Gastrocnemius medialis (tissue), 4 donors: ENCODE results near the gene NCOR2. TPM values are rescaled to one million over a fixed set of nuclear protein-coding genes. Genes with fewer than 3 reads are reported as not detected.

Experiments
- ATAC-seq, 2 donors: fragments of 150-250 bp; one replicate each; pipeline ENCODE4 v1.9.1; 2016
- DNase-seq, 2 donors: peaks; one replicate each; pipeline ENCODE4 v3.0.0-alpha.2; 2019
- H3K27ac ChIP-seq, 4 donors: fragments of 200-600 bp; sonication (generic); 1 replicate in 1 of 4; 2 replicates in 3 of 4; pipeline ENCODE4 v1.5.1; 2016 to 2018; ENCODE audit warnings: mild to moderate bottlenecking in 2 of 4, moderate library complexity in 1 of 4
- H3K27me3 ChIP-seq, 3 donors: fragments of 200-600 bp; sonication (generic) in 2 of 3; 1 replicate in 1 of 3; 2 replicates in 2 of 3; pipeline versions ENCODE4 v1.5.1 to v1.6.0; 2016 to 2019; ENCODE audit warnings: mild to moderate bottlenecking in 1 of 3, moderate library complexity in 1 of 3
- H3K36me3 ChIP-seq, 2 donors: fragments of 200-600 bp; sonication (generic) in 1 of 2; one replicate each; pipeline ENCODE4 v1.5.1; 2017 to 2018
- H3K4me1 ChIP-seq, 2 donors: fragments of 200-600 bp; sonication (generic) in 1 of 2; one replicate each; pipeline ENCODE4 v1.5.1; 2016 to 2017; ENCODE audit warnings: mild to moderate bottlenecking in 2 of 2
- H3K4me3 ChIP-seq, 4 donors: fragments of 200-600 bp; sonication (generic) in 3 of 4; 1 replicate in 1 of 4; 2 replicates in 3 of 4; pipeline ENCODE4 v1.5.1; 2016 to 2019; ENCODE audit warnings: mild to moderate bottlenecking in 2 of 4
- H3K9me3 ChIP-seq, 3 donors: fragments of 200-600 bp; sonication (generic) in 2 of 3; 1 replicate in 1 of 3; 2 replicates in 2 of 3; pipeline ENCODE4 v1.5.1; 2016 to 2019
- POLR2A ChIP-seq, 2 donors: fragments of 450-650 bp; IDR thresholded peaks; one replicate each; pipeline ENCODE4 v1.6.1; 2017; ENCODE audit warnings: antibody characterized with exemption in 2 of 2, mild to moderate bottlenecking in 2 of 2, moderate library complexity in 2 of 2
- in situ Hi-C, 4 donors: fragments of 200-750 bp; cut with MboI; loops; one replicate each; pipeline versions ENCODE4 v1.15.0 to v1.8.0; 2017; ENCODE audit warnings: low sequenced_read_pairs in 4 of 4
- intact Hi-C: fragments of 100-400 bp; cut with DNase I; formaldehyde crosslinking; loops from one replicate; pipeline ENCODE4 v1.15.1; 2023; ENCODE audit warnings: low total_unique reads
- total RNA-seq, 4 donors: library from RNA; depleted of rRNA; stranded (reverse); fragments of >200 nt; gene quantifications; one replicate each; pipeline versions ENCODE4 v1.1.0 to v1.2.3, GENCODE V29; 2016
- TF ChIP-seq, protein P1 (sequence below), 5 experiments: fragments of 450-650 bp in 3 of 5; fragments of 200-600 bp in 2 of 5; sonication (generic) in 2 of 5; IDR thresholded peaks in 4 of 5; conservative IDR thresholded peaks in 1 of 5; 1 replicate in 4 of 5; 2 replicates in 1 of 5; pipeline ENCODE4 v1.5.1; 2016 to 2019; ENCODE audit warnings: antibody characterized with exemption in 5 of 5, mild to moderate bottlenecking in 3 of 5, moderate library complexity in 3 of 5

Gene NCOR2
- total RNA-seq, 4 donors from 2014 or later: 37.7 to 123 (median 105) TPM

DNA sequence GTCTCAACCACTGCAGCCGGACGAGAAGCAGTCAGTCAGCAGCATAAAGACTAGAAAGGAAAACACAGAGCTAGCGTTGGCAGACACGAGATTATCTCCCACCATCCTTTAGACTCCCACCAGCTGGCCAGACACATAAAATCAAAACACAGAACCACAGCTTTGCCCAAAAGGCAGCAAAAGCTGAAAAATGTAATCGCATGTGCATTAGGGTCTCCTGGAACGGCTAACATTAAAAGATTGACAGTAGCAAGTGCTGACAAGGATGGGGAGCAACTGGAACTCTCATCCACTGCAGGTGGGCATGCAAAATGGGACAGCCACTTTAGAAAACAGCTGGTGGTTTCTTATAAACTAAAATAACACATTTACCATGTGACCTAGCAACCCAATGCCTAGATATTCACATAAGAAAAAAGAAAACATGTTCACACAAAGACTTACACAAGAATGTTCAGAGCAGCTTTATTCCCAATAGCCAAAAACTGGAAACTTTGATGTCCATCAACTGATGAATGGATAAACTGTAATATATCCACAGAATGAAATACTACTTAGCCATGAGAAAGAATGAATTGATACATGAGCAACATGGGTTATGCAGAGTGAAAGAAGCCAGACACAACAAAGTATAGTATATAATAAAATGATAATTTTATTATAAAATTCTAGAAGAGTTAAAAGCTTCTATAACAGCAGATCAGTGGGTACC, 37.7 kb downstream of the NCOR2 start:
- Histone ChIP-seq H3K4me3 (no peak overlapping the region), H3K36me3 (no peaks in the 10 kb centered on the region), H3K9me3 (no peaks in the 10 kb centered on the region), H3K4me1 (peaks cover 11 to 12% of the 10 kb centered on the region in 2 donors), H3K27ac (no peak overlapping the region), H3K27me3 (no peaks in the 10 kb centered on the region)
- in situ Hi-C loops: no loop called here
- ATAC-seq (no peak), DNase-seq (no peak)
- intact Hi-C loops: no loop called here
- no peak for TF ChIP-seq POLR2A (IDR thresholded peaks at IDR 0.05)
- TF ChIP-seq, protein P1, sequence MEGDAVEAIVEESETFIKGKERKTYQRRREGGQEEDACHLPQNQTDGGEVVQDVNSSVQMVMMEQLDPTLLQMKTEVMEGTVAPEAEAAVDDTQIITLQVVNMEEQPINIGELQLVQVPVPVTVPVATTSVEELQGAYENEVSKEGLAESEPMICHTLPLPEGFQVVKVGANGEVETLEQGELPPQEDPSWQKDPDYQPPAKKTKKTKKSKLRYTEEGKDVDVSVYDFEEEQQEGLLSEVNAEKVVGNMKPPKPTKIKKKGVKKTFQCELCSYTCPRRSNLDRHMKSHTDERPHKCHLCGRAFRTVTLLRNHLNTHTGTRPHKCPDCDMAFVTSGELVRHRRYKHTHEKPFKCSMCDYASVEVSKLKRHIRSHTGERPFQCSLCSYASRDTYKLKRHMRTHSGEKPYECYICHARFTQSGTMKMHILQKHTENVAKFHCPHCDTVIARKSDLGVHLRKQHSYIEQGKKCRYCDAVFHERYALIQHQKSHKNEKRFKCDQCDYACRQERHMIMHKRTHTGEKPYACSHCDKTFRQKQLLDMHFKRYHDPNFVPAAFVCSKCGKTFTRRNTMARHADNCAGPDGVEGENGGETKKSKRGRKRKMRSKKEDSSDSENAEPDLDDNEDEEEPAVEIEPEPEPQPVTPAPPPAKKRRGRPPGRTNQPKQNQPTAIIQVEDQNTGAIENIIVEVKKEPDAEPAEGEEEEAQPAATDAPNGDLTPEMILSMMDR (IDR thresholded peaks at IDR 0.05 in 4 of 5, conservative IDR thresholded peaks at IDR 0.05 in 1 of 5): no peak

DNA sequence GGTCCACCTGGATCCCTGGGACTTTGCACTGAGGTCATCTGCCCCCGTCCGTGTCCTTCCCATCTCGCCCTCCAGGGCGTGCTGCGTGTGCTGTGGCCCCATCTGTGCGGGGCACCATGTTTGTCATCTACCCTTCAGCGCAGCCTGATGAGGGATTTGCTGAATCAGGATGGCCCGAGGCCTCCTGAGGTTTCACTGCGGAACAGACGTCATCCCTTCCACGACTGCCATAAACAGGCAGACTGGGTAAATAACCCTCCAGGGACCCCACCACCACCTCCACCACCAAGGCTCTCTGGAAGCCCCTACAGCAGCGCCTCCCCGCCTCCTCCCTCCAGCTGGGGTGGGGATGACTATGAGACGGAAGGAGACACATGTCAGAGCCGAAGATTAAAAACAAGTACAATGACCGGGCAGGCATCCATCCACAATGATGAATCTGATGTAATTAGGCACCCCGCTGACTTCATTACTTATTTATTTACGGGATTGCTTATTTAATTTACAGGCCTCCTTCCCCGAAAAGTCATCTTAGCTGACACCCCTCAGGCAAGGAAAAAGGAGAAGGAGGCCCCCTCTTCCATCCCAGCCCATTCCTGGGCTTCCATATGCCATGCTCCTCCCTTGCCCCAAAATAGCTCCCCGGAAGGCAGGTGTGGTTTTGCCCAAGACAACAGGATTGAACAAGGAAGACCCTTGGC, 39.4 kb downstream of the NCOR2 start:
- ATAC-seq: peak in 1 of 2 donors; percentile 28
- Histone ChIP-seq H3K27me3 (no peaks in the 10 kb centered on the region), H3K4me3 (no peak overlapping the region), H3K36me3 (no peaks in the 10 kb centered on the region), H3K27ac (peak overlapping the region; percentile 5 to 35 (median 24)), H3K4me1 (peaks cover 16 to 19% of the 10 kb centered on the region in 2 donors), H3K9me3 (no peaks in the 10 kb centered on the region)
- no peak for TF ChIP-seq POLR2A (IDR thresholded peaks at IDR 0.05)
- TF ChIP-seq, protein P1 (IDR thresholded peaks at IDR 0.05 in 4 of 5, conservative IDR thresholded peaks at IDR 0.05 in 1 of 5): peak in 1 of 5 experiments; percentile 19
- intact Hi-C loops (no loop called here), in situ Hi-C loops (no loop called here)
- DNase-seq: no peak

DNA sequence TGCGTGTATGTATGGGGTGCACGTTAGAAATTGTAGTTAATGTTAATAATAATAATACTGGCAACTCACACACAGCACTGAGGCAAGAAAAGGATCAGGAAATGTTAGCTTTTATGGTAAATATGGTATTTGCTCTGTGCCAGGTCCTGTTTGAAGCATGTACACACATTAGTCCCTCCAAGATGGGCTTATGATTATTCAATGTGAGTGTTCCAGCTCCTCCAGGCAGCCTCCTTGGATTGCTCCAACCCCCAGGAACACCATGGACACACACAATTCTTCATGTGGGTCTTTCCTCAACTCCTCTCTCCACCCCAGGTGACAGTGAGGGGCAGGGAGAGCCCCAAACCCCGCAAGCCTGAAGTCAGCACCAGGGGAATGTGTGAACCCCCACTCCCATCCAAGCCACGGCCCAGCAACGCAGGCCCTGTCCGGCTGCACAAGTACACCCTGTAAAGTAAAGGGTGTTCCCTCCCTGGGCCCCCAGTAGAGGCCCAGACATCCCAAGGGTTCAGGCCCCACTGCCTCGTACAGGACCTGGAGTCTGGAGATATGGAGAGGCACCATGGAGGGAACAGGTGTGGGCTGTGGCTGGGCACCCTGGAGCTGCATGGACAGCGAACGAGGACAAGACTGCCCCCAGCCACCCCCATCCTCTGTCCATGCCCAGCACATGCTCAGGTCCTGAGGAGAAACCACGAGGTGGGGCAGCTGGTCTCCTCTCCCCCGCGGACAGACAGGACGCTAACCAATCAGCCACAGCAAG, 41.3 kb downstream of the NCOR2 start:
- TF ChIP-seq, protein P1 (IDR thresholded peaks at IDR 0.05 in 4 of 5, conservative IDR thresholded peaks at IDR 0.05 in 1 of 5): no peak
- TF ChIP-seq POLR2A (IDR thresholded peaks at IDR 0.05): no peak
- in situ Hi-C loops: no loop called here
- Histone ChIP-seq H3K36me3 (no peaks in the 10 kb centered on the region), H3K4me3 (no peak overlapping the region), H3K9me3 (no peaks in the 10 kb centered on the region), H3K27ac (peak overlapping the region in 3 of 4 donors; percentile 54 to 62 (median 61)), H3K27me3 (no peaks in the 10 kb centered on the region), H3K4me1 (peaks cover 34 to 35% of the 10 kb centered on the region in 2 donors)
- DNase-seq (no peak), ATAC-seq (no peak)
- intact Hi-C loops: no loop called here

DNA sequence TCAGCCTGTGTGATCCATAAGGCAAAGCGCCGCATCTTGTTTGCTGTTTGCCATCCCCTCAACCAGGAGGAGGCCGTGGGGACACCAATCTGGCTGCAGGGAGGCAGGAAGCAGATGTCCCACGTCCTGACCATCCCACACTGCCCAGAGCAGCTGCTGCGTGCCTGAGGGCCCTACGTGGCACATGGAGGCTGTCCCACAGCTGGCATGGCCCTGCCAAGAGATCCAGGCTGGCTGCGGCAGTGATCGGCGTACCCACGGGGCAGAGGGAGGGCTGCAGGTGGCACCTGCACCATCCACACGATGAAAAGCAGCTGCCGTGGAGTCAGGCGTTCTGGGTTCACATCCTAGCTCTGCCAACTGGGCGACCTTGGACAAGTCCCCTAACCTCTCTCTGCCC, 42.0 kb downstream of the NCOR2 start:
- intact Hi-C loops: no loop called here
- peak; percentile 70 to 75 for ATAC-seq
- Histone ChIP-seq H3K27ac (peak overlapping the region in 3 of 4 donors; percentile 54 to 62 (median 61)), H3K36me3 (no peaks in the 10 kb centered on the region), H3K4me3 (no peak overlapping the region), H3K9me3 (no peaks in the 10 kb centered on the region), H3K27me3 (no peaks in the 10 kb centered on the region), H3K4me1 (peaks cover 38 to 41% of the 10 kb centered on the region in 2 donors)
- DNase-seq: peak; percentile 66 to 84
- in situ Hi-C loops: no loop called here
- TF ChIP-seq POLR2A (IDR thresholded peaks at IDR 0.05): no peak
- TF ChIP-seq, protein P1 (IDR thresholded peaks at IDR 0.05 in 4 of 5, conservative IDR thresholded peaks at IDR 0.05 in 1 of 5): no peak
